Breast epithelium (tissue), 4 donors: Measurements from ENCODE around the gene GDF10. TPM values are rescaled to one million over a fixed set of nuclear protein-coding genes. Genes with fewer than 3 reads are reported as not detected.

Experiments used
- DNase-seq, 2 donors: peaks; one replicate each; pipeline ENCODE4 v3.0.0-alpha.2; 2019; ENCODE audit warnings: low spot score in 2 of 2
- H3K27ac ChIP-seq, 2 donors: fragments of 200-600 bp; sonication (generic) in 1 of 2; one replicate each; pipeline ENCODE4 v1.5.1; 2016 to 2019; ENCODE audit warnings: mild to moderate bottlenecking in 1 of 2
- H3K27me3 ChIP-seq, 2 donors: fragments of 200-600 bp; sonication (generic) in 1 of 2; one replicate each; pipeline versions ENCODE4 v1.5.1 to v1.6.0; 2017 to 2019; ENCODE audit warnings: control low read depth in 1 of 2, mild to moderate bottlenecking in 1 of 2
- H3K36me3 ChIP-seq: fragments of 200-600 bp; one replicate; pipeline ENCODE4 v1.5.1; 2019
- H3K4me1 ChIP-seq, 2 donors: fragments of 200-600 bp; sonication (generic); one replicate each; pipeline ENCODE4 v1.5.1; 2016 to 2019; ENCODE audit warnings: control low read depth in 1 of 2
- H3K4me3 ChIP-seq, 3 donors: fragments of 200-600 bp; sonication (generic); 1 replicate in 2 of 3; 2 replicates in 1 of 3; pipeline ENCODE4 v1.5.1; 2016 to 2019; ENCODE audit warnings: mild to moderate bottlenecking in 3 of 3, moderate library complexity in 2 of 3
- H3K9me3 ChIP-seq, 2 donors: fragments of 200-600 bp; sonication (generic) in 1 of 2; one replicate each; pipeline ENCODE4 v1.5.1; 2016 to 2019; ENCODE audit warnings: control low read depth in 1 of 2
- POLR2A ChIP-seq: fragments of 450-650 bp; IDR thresholded peaks from one replicate; pipeline ENCODE4 v1.6.1; 2016; ENCODE audit warnings: antibody characterized with exemption, mild to moderate bottlenecking, moderate library complexity
- POLR2AphosphoS5 ChIP-seq, 3 donors: sonication (generic); formaldehyde crosslinking; IDR thresholded peaks; one replicate each; pipeline ENCODE4 v1.6.1; 2017; ENCODE audit warnings: antibody characterized with exemption in 3 of 3
- intact Hi-C: fragments of 100-400 bp; cut with DNase I; formaldehyde crosslinking; loops from one replicate; pipeline ENCODE4 v1.15.1; 2023; ENCODE audit warnings: low total_unique reads
- total RNA-seq, 3 donors: library from RNA; depleted of rRNA; stranded (reverse); fragments of >200 nt; gene quantifications; one replicate each; pipeline ENCODE4 v1.1.0, GENCODE V29; 2016
- TF ChIP-seq, protein P1 (sequence below), 3 donors: fragments of 450-650 bp; IDR thresholded peaks; one replicate each; pipeline ENCODE4 v1.5.1; 2016 to 2017; ENCODE audit warnings: antibody characterized with exemption in 3 of 3, mild to moderate bottlenecking in 3 of 3, moderate library complexity in 3 of 3

The GDF10 gene
- total RNA-seq, 3 donors from 2014 or later: 2.0 to 12.3 (median 2.0) TPM

DNA sequence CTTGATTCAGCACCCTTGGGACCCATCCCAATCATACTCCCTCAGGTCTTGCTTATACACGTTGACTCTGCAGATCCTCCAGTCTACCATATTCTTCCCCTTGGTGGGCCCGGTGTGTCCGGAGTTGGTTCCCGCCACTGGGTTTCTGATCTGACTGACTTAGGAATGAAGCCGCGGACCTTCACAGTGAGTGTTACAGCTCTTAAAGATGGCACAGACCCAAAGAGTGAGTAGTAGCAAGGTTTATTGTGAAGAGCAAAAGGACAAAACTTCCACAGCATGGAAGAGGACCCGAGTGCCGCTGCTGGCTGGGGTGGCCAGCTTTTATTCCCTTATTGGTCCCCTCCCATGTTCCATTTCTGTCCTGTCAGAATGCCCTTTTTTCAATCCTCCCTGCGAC is 5.9 kb upstream of the GDF10 start:
- no peak for TF ChIP-seq POLR2A
- H3K36me3 ChIP-seq: no peaks in the 10 kb centered on the region
- no peak for DNase-seq
- intact Hi-C loops: no loop called here
- no peaks in the 10 kb centered on the region for H3K4me1 ChIP-seq
- no peak overlapping the region for H3K4me3 ChIP-seq
- no peaks in the 10 kb centered on the region for H3K9me3 ChIP-seq
- no peaks in the 10 kb centered on the region for H3K27me3 ChIP-seq
- H3K27ac ChIP-seq: no peak overlapping the region

DNA sequence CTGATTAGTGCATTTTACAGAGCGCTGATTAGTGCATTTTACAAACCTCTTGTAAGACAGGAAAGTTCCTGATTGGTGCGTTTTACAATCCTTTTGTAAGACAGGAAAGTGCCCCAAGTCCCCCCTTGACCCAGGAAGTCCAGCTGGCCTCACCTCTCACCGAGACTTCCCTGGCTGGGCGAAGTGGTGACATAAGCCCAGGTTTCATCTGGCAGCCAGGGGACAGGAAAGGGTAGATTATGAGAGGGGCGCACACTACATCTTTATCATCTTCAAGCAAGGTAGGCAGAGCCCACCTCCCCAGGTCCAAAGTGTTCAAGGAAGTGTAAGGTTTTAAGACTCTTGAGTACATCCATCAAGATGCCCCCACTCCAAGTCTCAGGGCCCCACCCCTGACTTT is 5.5 kb upstream of the GDF10 start:
- intact Hi-C loops: no loop called here
- no peak overlapping the region for H3K4me3 ChIP-seq
- no peak for DNase-seq
- no peaks in the 10 kb centered on the region for H3K9me3 ChIP-seq
- TF ChIP-seq, protein P1, sequence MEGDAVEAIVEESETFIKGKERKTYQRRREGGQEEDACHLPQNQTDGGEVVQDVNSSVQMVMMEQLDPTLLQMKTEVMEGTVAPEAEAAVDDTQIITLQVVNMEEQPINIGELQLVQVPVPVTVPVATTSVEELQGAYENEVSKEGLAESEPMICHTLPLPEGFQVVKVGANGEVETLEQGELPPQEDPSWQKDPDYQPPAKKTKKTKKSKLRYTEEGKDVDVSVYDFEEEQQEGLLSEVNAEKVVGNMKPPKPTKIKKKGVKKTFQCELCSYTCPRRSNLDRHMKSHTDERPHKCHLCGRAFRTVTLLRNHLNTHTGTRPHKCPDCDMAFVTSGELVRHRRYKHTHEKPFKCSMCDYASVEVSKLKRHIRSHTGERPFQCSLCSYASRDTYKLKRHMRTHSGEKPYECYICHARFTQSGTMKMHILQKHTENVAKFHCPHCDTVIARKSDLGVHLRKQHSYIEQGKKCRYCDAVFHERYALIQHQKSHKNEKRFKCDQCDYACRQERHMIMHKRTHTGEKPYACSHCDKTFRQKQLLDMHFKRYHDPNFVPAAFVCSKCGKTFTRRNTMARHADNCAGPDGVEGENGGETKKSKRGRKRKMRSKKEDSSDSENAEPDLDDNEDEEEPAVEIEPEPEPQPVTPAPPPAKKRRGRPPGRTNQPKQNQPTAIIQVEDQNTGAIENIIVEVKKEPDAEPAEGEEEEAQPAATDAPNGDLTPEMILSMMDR (IDR thresholded peaks at IDR 0.05): no peak
- TF ChIP-seq POLR2A (no peak), POLR2AphosphoS5 (IDR thresholded peaks at IDR 0.05) (no peak)
- no peak overlapping the region for H3K27ac ChIP-seq
- H3K27me3 ChIP-seq: peaks cover 0 to 2% of the 10 kb centered on the region in 2 donors
- no peaks in the 10 kb centered on the region for H3K36me3 ChIP-seq
- no peaks in the 10 kb centered on the region for H3K4me1 ChIP-seq

DNA sequence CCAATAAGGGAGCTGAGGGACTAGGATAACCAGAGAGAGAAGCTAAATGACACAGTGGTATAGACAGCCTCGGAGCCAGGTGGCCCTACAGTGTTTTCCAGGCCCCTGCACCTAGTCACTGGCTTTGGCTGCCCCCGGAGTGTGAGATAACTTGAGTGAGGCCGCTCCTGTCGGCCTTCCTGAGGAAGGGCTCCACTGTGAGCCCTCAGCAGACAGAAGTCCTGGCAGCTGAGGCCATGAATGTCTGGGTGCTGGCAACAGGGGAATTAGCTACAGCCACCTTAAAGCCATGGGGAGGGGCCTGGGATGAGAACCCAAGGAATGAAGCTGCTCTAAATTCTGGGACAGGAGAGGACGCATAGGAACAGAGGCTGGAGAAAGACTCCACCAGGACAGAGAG is 4.6 kb upstream of the GDF10 start:
- peaks cover 0 to 1% of the 10 kb centered on the region in 2 donors for H3K4me1 ChIP-seq
- H3K27ac ChIP-seq: peak overlapping the region in 1 of 2 donors; percentile 65
- no peak for TF ChIP-seq POLR2A
- no peak for TF ChIP-seq POLR2AphosphoS5 (IDR thresholded peaks at IDR 0.05)
- TF ChIP-seq, protein P1 (IDR thresholded peaks at IDR 0.05): no peak
- no peak for DNase-seq
- H3K9me3 ChIP-seq: no peaks in the 10 kb centered on the region
- H3K36me3 ChIP-seq: no peaks in the 10 kb centered on the region
- peaks cover 2 to 11% of the 10 kb centered on the region in 2 donors for H3K27me3 ChIP-seq
- intact Hi-C loops: no loop called here
- no peak overlapping the region for H3K4me3 ChIP-seq

DNA sequence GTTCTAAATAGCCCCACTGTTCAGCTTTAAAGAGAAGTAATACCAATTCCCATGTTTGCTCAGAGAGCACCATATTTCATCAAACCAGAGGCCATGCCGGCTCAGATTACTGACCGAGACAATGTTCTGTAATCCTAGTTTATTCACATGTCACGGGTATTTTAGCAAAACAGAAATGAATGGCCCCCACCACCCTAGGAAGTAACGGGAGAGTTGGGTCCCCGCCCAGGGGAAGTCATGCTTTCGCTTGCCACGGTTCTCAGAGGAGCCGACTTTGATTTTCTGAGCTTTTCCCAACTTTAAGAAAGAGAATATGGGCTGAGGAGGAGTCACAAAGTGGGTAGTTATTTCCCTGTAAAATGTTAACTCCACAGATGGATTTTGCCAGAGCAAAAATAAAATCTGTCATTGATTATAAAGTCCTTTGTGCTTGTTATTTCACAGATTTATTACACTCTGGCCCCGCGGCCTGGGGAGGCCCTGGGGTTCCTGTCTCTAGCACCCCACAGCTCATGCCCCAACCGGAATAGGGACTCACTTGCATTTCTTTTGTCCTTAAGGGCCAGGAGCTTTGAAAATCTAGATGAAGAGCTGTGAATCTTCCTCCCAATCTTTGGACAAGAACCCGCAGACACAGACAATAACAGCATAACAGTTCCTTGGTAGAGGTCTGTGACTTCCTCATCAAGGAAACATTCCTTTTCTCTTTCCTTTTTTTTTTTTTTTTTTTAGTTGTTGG is 3.7 kb upstream of the GDF10 start:
- DNase-seq: no peak
- Histone ChIP-seq H3K9me3 (no peaks in the 10 kb centered on the region), H3K27ac (peak overlapping the region in 1 of 2 donors; percentile 65), H3K36me3 (no peaks in the 10 kb centered on the region), H3K27me3 (peaks cover 2 to 20% of the 10 kb centered on the region in 2 donors), H3K4me3 (peak overlapping the region in 1 of 3 donors; percentile 15), H3K4me1 (peaks cover 0 to 6% of the 10 kb centered on the region in 2 donors)
- TF ChIP-seq, protein P1 (IDR thresholded peaks at IDR 0.05): no peak
- TF ChIP-seq POLR2AphosphoS5 (IDR thresholded peaks at IDR 0.05) (no peak), POLR2A (no peak)
- intact Hi-C loops: no loop called here

DNA sequence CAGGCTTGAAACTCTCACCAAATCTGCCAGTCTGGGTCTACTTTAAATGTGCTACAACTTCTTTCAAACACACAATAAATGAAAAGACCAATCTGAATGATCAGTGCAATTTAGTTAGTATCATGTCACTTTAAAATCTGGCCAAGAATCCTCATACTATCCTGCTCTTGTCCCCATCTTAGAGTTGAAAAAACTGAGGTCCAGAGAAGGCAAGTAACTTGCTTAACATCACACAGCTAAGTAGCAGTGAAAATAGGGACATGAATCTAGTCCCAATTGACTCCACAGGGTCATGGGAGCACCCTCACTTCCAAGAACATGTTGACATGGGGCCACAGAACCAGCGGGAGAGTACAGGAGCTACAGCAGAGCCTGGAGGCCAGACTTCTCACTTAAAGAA is 3.1 kb upstream of the GDF10 start:
- intact Hi-C loops: no loop called here
- Histone ChIP-seq H3K36me3 (no peaks in the 10 kb centered on the region), H3K27me3 (peaks cover 2 to 26% of the 10 kb centered on the region in 2 donors), H3K27ac (no peak overlapping the region), H3K4me3 (no peak overlapping the region), H3K4me1 (peaks cover 0 to 6% of the 10 kb centered on the region in 2 donors), H3K9me3 (no peaks in the 10 kb centered on the region)
- TF ChIP-seq POLR2AphosphoS5 (IDR thresholded peaks at IDR 0.05) (no peak), POLR2A (no peak)
- TF ChIP-seq, protein P1 (IDR thresholded peaks at IDR 0.05): no peak
- DNase-seq: no peak
